ENCODE results near the gene TRAF3IP3.

DNA sequence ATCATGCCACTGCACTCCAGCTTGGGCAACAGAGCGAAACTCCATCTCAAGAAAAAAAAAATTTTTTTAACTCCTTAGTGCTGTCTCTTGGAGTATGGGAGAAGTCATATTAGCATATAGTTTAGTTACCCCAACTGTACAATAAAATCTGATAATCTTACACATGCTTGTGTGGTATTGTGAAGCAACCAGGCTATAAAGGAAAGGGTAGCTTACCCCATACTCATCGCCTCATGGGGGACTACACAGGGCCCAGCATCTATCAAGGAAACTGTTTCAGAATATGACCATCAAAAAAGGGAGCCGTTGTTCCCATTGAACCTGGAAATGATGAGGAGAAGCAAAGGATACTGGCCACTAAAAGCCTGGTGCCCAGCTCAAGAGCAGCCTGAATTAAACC, 3.0 kb upstream of the TRAF3IP3 start:
- TF ChIP-seq, protein P1, sequence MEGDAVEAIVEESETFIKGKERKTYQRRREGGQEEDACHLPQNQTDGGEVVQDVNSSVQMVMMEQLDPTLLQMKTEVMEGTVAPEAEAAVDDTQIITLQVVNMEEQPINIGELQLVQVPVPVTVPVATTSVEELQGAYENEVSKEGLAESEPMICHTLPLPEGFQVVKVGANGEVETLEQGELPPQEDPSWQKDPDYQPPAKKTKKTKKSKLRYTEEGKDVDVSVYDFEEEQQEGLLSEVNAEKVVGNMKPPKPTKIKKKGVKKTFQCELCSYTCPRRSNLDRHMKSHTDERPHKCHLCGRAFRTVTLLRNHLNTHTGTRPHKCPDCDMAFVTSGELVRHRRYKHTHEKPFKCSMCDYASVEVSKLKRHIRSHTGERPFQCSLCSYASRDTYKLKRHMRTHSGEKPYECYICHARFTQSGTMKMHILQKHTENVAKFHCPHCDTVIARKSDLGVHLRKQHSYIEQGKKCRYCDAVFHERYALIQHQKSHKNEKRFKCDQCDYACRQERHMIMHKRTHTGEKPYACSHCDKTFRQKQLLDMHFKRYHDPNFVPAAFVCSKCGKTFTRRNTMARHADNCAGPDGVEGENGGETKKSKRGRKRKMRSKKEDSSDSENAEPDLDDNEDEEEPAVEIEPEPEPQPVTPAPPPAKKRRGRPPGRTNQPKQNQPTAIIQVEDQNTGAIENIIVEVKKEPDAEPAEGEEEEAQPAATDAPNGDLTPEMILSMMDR (IDR thresholded peaks at IDR 0.05): no peak
- no peak for TF ChIP-seq POLR2A (IDR thresholded peaks at IDR 0.05)

All from right lobe of liver (tissue), 4 donors.